GM18861 (cell line): Measurements from ENCODE around the gene AKAP1.

Experiments
- ATAC-seq: cut with Tn5 transposase; IDR thresholded peaks from one replicate; pipeline ENCODE4 v1.9.1; 2021; ENCODE audit not compliant: unreplicated experiment

Gene AKAP1

GRCh38 chr17:57104461-57105175, 19.6 kb downstream of the AKAP1 start:
- ATAC-seq, result no peak

GRCh38 chr17:57105591-57105990, 20.5 kb downstream of the AKAP1 start:
- no peak for ATAC-seq

- ATAC-seq, result no peak
Observed at GRCh38 chr17:57106107-57106835, 21.2 kb downstream of the AKAP1 start.

- ATAC-seq, result no peak
Observed at GRCh38 chr17:57106836-57107497, 21.9 kb downstream of the AKAP1 start.

GRCh38 chr17:57107498-57108101, 22.6 kb downstream of the AKAP1 start:
- ATAC-seq, result no peak

- ATAC-seq, result no peak
Observed at GRCh38 chr17:57108671-57109392, 23.8 kb downstream of the AKAP1 start.

- ATAC-seq, result no peak
Observed at GRCh38 chr17:57109393-57110151, 24.5 kb downstream of the AKAP1 start.

- ATAC-seq, result no peak
Observed at GRCh38 chr17:57110152-57110542, 25.1 kb downstream of the AKAP1 start.

GRCh38 chr17:57110579-57111325, 25.7 kb downstream of the AKAP1 start:
- no peak for ATAC-seq

- ATAC-seq, result no peak
Observed at GRCh38 chr17:57111386-57111785, 26.3 kb downstream of the AKAP1 start.

- ATAC-seq, result no peak
Observed at GRCh38 chr17:57113011-57113410, 28.0 kb downstream of the AKAP1 start.

GRCh38 chr17:57113656-57114055, 28.6 kb downstream of the AKAP1 start:
- no peak for ATAC-seq

GRCh38 chr17:57114085-57114673, 29.1 kb downstream of the AKAP1 start:
- no peak for ATAC-seq

GRCh38 chr17:57115377-57115776, 30.3 kb downstream of the AKAP1 start:
- ATAC-seq, result no peak

- no peak for ATAC-seq
Observed at GRCh38 chr17:57115916-57116315, 30.9 kb downstream of the AKAP1 start.

- no peak for ATAC-seq
Observed at GRCh38 chr17:57117798-57118197, 32.8 kb downstream of the AKAP1 start.

GRCh38 chr17:57120814-57121213, 35.8 kb downstream of the AKAP1 start:
- no peak for ATAC-seq

- no peak for ATAC-seq
Observed at GRCh38 chr17:57121308-57122042, 36.4 kb downstream of the AKAP1 start.
